A549 (cell line): Measurements from ENCODE around the gene RAD51B. TPM values are rescaled to one million over a fixed set of nuclear protein-coding genes. Genes with fewer than 3 reads are reported as not detected.
A peak's percentile ranks its signal among the peaks of the same experiment; 100 is the strongest.

Experiments
- ATAC-seq, 2 experiments: fragments of 200-7000 bp in 1 of 2; fragments of >200 bp in 1 of 2; cut with Nextera tagmentation in 1 of 2; cut with Tn5 transposase in 1 of 2; 3 replicates each; pipeline versions ENCODE4 v1.8.0 to v1.9.1; 2018 to 2020; ENCODE audit warnings: mild to moderate bottlenecking in 1 of 2, moderate library complexity in 1 of 2
- CTCF ChIA-PET: fragments of 300-600 bp; sonication (Branson Sonifier 250); formaldehyde crosslinking; extraction: SDS; loops from one replicate; lab custom pipeline; 2021; ENCODE audit warnings: antibody characterized with exemption, inconsistent platforms; lab: Yijun Ruan, JAX
- POLR2A ChIA-PET: fragments of 350-600 bp; formaldehyde crosslinking; extraction: SDS; loops from one replicate; lab custom pipeline; 2021; ENCODE audit warnings: antibody characterized with exemption, inconsistent platforms; lab: Yijun Ruan, JAX
- DNase-seq, 2 experiments: peaks; one replicate each; pipeline versions ENCODE4 v3.0.0 to v3.0.0-alpha.2; 2011 to 2016; ENCODE audit warnings: low read depth in 1 of 2, low spot score in 1 of 2
- FAIRE-seq: peaks from 2 replicates; lab custom pipeline; 2011; peaks lifted over from hg19 to GRCh38; lab: Jason Lieb, UNC
- H3K27ac ChIP-seq, 2 experiments: fragments of >200 bp; sonication (Bioruptor Twin); formaldehyde crosslinking; 3 replicates each; pipeline ENCODE4 v1.5.1; 2016 to 2017
- H3K4me1 ChIP-seq: fragments of >200 bp; sonication (Bioruptor Twin); formaldehyde crosslinking; 3 replicates; pipeline ENCODE4 v1.6.1; 2016
- H3K4me2 ChIP-seq: fragments of >200 bp; sonication (Bioruptor Twin); formaldehyde crosslinking; 3 replicates; pipeline ENCODE4 v1.6.1; 2016
- H3K4me3 ChIP-seq: fragments of >200 bp; sonication (Bioruptor Twin); formaldehyde crosslinking; 3 replicates; pipeline ENCODE4 v1.5.1; 2016
- H3K9me3 ChIP-seq: fragments of >200 bp; sonication (Bioruptor Twin); formaldehyde crosslinking; 3 replicates; pipeline ENCODE4 v1.6.1; 2016
- BHLHE40 ChIP-seq: IDR thresholded peaks from 2 replicates; pipeline ENCODE4 v1.6.1; 2012; ENCODE audit warnings: low read depth, low read length, inconsistent platforms
- CBX8 ChIP-seq: fragments of 200-600 bp; sonication (generic); IDR thresholded peaks from 2 replicates; pipeline ENCODE4 v1.6.1; 2016
- CHD2 ChIP-seq: fragments of 150-350 bp; IDR thresholded peaks from 2 replicates; pipeline ENCODE4 v1.6.1; 2014; ENCODE audit warnings: low read length; ENCODE audit not compliant: partially characterized antibody
- E2F6 ChIP-seq: IDR thresholded peaks from 2 replicates; pipeline ENCODE4 v1.6.1; 2012; ENCODE audit warnings: low read depth, borderline replicate concordance
- EHF ChIP-seq: fragments of 250-450 bp; sonication (Bioruptor Pico); IDR thresholded peaks from 2 replicates; pipeline ENCODE4 v1.5.0; 2020; ENCODE audit warnings: mild to moderate bottlenecking
- EHMT2 ChIP-seq: fragments of 200-600 bp; sonication (generic); IDR thresholded peaks from 2 replicates; pipeline ENCODE4 v1.6.1; 2016; ENCODE audit warnings: antibody characterized with exemption, low read depth, mild to moderate bottlenecking, moderate library complexity
- EP300 ChIP-seq, 2 experiments: fragments of >200 bp; sonication (Bioruptor Twin); formaldehyde crosslinking; IDR thresholded peaks; 2 replicates in 1 of 2; 3 replicates in 1 of 2; pipeline ENCODE4 v1.6.1; 2016 to 2017
- ESRRA ChIP-seq: fragments of 150-350 bp; IDR thresholded peaks from 2 replicates; pipeline ENCODE4 v1.6.1; 2014; ENCODE audit warnings: mild to moderate bottlenecking, low read length, borderline replicate concordance
- FOSL2 ChIP-seq, 2 experiments: fragments of 450-650 bp in 1 of 2; fragments of >200 bp in 1 of 2; sonication (Bioruptor Twin) in 1 of 2; formaldehyde crosslinking; IDR thresholded peaks; 2 replicates each; pipeline versions ENCODE4 v1.5.0 to v1.6.1; 2016 to 2020; ENCODE audit warnings: mild to moderate bottlenecking in 1 of 2, moderate library complexity in 1 of 2
- FOXS1 ChIP-seq: fragments of 250-450 bp; sonication (Bioruptor Pico); IDR thresholded peaks from 2 replicates; pipeline ENCODE4 v1.5.0; 2020; ENCODE audit warnings: mild to moderate bottlenecking, moderate library complexity
- GATA3 ChIP-seq: IDR thresholded peaks from 2 replicates; pipeline ENCODE4 v1.6.1; 2012; ENCODE audit warnings: borderline replicate concordance
- HES2 ChIP-seq: fragments of >200 bp; sonication (Bioruptor Twin); formaldehyde crosslinking; IDR thresholded peaks from 2 replicates; pipeline ENCODE4 v1.6.1; 2016
- HEYL ChIP-seq: fragments of 250-450 bp; sonication (Bioruptor Pico); IDR thresholded peaks from 2 replicates; pipeline ENCODE4 v1.8.0; 2021; ENCODE audit warnings: mild to moderate bottlenecking, moderate library complexity
- HOXA7 ChIP-seq: fragments of 250-450 bp; sonication (Bioruptor Pico); IDR thresholded peaks from 2 replicates; pipeline ENCODE4 v1.5.0; 2020; ENCODE audit warnings: mild to moderate bottlenecking, moderate library complexity
- HOXB13 ChIP-seq: fragments of 250-450 bp; sonication (Bioruptor Pico); IDR thresholded peaks from 2 replicates; pipeline ENCODE4 v1.5.0; 2020; ENCODE audit warnings: low read depth, mild to moderate bottlenecking, moderate library complexity
- HOXB5 ChIP-seq: fragments of 250-450 bp; sonication (Bioruptor Pico); IDR thresholded peaks from 2 replicates; pipeline ENCODE4 v1.5.0; 2020; ENCODE audit warnings: mild to moderate bottlenecking, moderate library complexity
- KDM1A ChIP-seq: fragments of 200-600 bp; sonication (generic); IDR thresholded peaks from 2 replicates; pipeline ENCODE4 v1.6.1; 2016; ENCODE audit warnings: low read depth, mild to moderate bottlenecking
- KDM5A ChIP-seq: fragments of 200-600 bp; sonication (generic); IDR thresholded peaks from 2 replicates; pipeline ENCODE4 v1.6.1; 2016; ENCODE audit warnings: antibody characterized with exemption, mild to moderate bottlenecking
- MAFK ChIP-seq: fragments of 450-650 bp; IDR thresholded peaks from 2 replicates; pipeline ENCODE4 v1.6.1; 2014; ENCODE audit not compliant: partially characterized antibody
- MAX ChIP-seq: IDR thresholded peaks from 2 replicates; pipeline ENCODE4 v1.6.1; 2012
- MYC ChIP-seq: IDR thresholded peaks from 2 replicates; pipeline ENCODE4 v1.6.1; 2012; ENCODE audit warnings: mild to moderate bottlenecking, inconsistent platforms, low read length, improper control_type of control experiment, borderline replicate concordance
- NFE2L2 ChIP-seq: fragments of 150-350 bp; conservative IDR thresholded peaks from 2 replicates; pipeline ENCODE4 v1.6.1; 2014; ENCODE audit warnings: low read length
- NPAS2 ChIP-seq: fragments of 250-450 bp; sonication (Bioruptor Pico); IDR thresholded peaks from 2 replicates; pipeline ENCODE4 v1.8.0; 2022; ENCODE audit warnings: mild to moderate bottlenecking, moderate library complexity, borderline replicate concordance
- PBX3 ChIP-seq: IDR thresholded peaks from 2 replicates; pipeline ENCODE4 v1.6.1; 2012
- PHF8 ChIP-seq: fragments of 200-600 bp; sonication (generic); IDR thresholded peaks from 2 replicates; pipeline ENCODE4 v1.6.1; 2016; ENCODE audit warnings: low read depth, mild to moderate bottlenecking, antibody characterized with exemption, moderate library complexity, borderline replicate concordance
- RAD21 ChIP-seq, 2 experiments: fragments of >200 bp in 1 of 2; sonication (Bioruptor Twin) in 1 of 2; formaldehyde crosslinking in 1 of 2; IDR thresholded peaks in 1 of 2; conservative IDR thresholded peaks in 1 of 2; 2 replicates in 1 of 2; 3 replicates in 1 of 2; pipeline ENCODE4 v1.6.1; 2012 to 2018; ENCODE audit warnings: inconsistent platforms in 1 of 2
- RCOR1 ChIP-seq: fragments of 150-350 bp; IDR thresholded peaks from 2 replicates; pipeline ENCODE4 v1.6.1; 2014; ENCODE audit warnings: antibody characterized with exemption, low read length, low read depth
- TP53 ChIP-seq: fragments of 250-450 bp; sonication (Bioruptor Pico); IDR thresholded peaks from 2 replicates; pipeline ENCODE4 v1.5.0; 2021; ENCODE audit warnings: mild to moderate bottlenecking, moderate library complexity
- ZC3H11A ChIP-seq: fragments of 450-650 bp; IDR thresholded peaks from 2 replicates; pipeline ENCODE4 v1.6.1; 2014; ENCODE audit warnings: antibody characterized with exemption, mild to moderate bottlenecking
- ZFP36 ChIP-seq: fragments of 450-650 bp; IDR thresholded peaks from 2 replicates; pipeline ENCODE4 v1.6.1; 2014; ENCODE audit warnings: borderline replicate concordance; ENCODE audit not compliant: partially characterized antibody
- WGBS: methylation state at CpG from one replicate; pipeline ENCODE4 v1.1.6; 2017; ENCODE audit errors: missing lambda C conversion rate; 5-methylcytosine and 5-hydroxymethylcytosine counted together
- polyA plus RNA-seq, 4 experiments: library from polyadenylated mRNA; depleted of rRNA in 3 of 4; stranded (reverse); fragments of >200 nt; fragmentation: RNase III in 1 of 4; extraction: RNeasy Plus Mini Kit Qiagen cat#74134 plus additional on column Dnase treatment in 1 of 4; gene quantifications; 2 replicates in 3 of 4; 3 replicates in 1 of 4; pipeline ENCODE4 v1.2.3, GENCODE V29; 2011 to 2017
- TF ChIP-seq, protein P1 (sequence below): fragments of >200 bp; sonication (Bioruptor Twin); formaldehyde crosslinking; IDR thresholded peaks from 3 replicates; pipeline ENCODE4 v1.6.1; 2016
- TF ChIP-seq, protein P2 (sequence below): fragments of >200 bp; sonication (Bioruptor Twin); formaldehyde crosslinking; IDR thresholded peaks from 3 replicates; pipeline ENCODE4 v1.5.1; 2016
- TF ChIP-seq, protein P3 (sequence below): fragments of 200-600 bp; sonication (generic); IDR thresholded peaks from 2 replicates; pipeline ENCODE4 v1.6.1; 2016; ENCODE audit warnings: antibody characterized with exemption, mild to moderate bottlenecking, moderate library complexity

The RAD51B gene
- polyA plus RNA-seq, 2 of the 4 experiments (the other 2 are of a cell fraction) = 7.2 to 10.8 TPM

- DNase-seq (peak in 1 of 2 experiments; percentile 77), ATAC-seq (no peak), FAIRE-seq (peak; percentile 88)
- CTCF ChIA-PET = interaction anchor here (0.7 to 2.9 kb wide), 6 partner anchors 15 to 672 kb away, joined by 3 to 15 read pairs (median 3); no protein-coding TSS in a partner anchor
- no peak overlapping the region for H3K4me3 ChIP-seq
- WGBS = 73% methylated on average over 2 of the region's 2 CpGs
- POLR2A ChIA-PET = interaction anchor here (1.9 kb wide), 1 partner anchor 13 kb away, joined by 4 read pairs; no protein-coding TSS in a partner anchor
- peak overlapping the region; percentile 77 for H3K4me2 ChIP-seq
- peaks cover 22% of the 10 kb centered on the region for H3K9me3 ChIP-seq
- H3K4me1 ChIP-seq = peaks cover 76% of the 10 kb centered on the region
- H3K27ac ChIP-seq = peak overlapping the region; percentile 88 to 98
- TF ChIP-seq RCOR1 (no peak), HOXB13 (CRISPR knock-in tag) (peak; percentile 36; the same call in 1 of the 2 replicates), E2F6 (no peak), MAFK (no peak), EHF (CRISPR knock-in tag) (0 out of 2 replicates have a peak, but pooled peaks have one; percentile 25), CHD2 (no peak), BHLHE40 (no peak), RAD21 (conservative IDR thresholded peaks at IDR 0.05 in 1 of 2, IDR thresholded peaks at IDR 0.05 in 1 of 2) (peak; percentile 24 to 34; a peak in 2 of 5 replicates), HOXB5 (CRISPR knock-in tag) (no peak), FOSL2 (IDR thresholded peaks at IDR 0.05) (no peak), FOSL2 (CRISPR knock-in tag; IDR thresholded peaks at IDR 0.05) (no peak; the same call in 1 of the 2 replicates), TP53 (no peak), EP300 (IDR thresholded peaks at IDR 0.05) (peak; percentile 15 to 39; a peak in 2 of 5 replicates), HOXA7 (CRISPR knock-in tag) (no peak), ZFP36 (no peak), MAX (peak; percentile 37; the same call in 1 of the 2 replicates), HES2 (no peak), KDM1A (no peak), EHMT2 (no peak), HEYL (CRISPR knock-in tag) (no peak), ZC3H11A (no peak), NFE2L2 (no peak), CBX8 (no peak), PHF8 (no peak), PBX3 (no peak), ESRRA (no peak), FOXS1 (CRISPR knock-in tag) (no peak), GATA3 (peak; percentile 19; the same call in 1 of the 2 replicates), MYC (no peak), KDM5A (no peak), NPAS2 (CRISPR knock-in tag) (no peak)
- TF ChIP-seq, protein P1, sequence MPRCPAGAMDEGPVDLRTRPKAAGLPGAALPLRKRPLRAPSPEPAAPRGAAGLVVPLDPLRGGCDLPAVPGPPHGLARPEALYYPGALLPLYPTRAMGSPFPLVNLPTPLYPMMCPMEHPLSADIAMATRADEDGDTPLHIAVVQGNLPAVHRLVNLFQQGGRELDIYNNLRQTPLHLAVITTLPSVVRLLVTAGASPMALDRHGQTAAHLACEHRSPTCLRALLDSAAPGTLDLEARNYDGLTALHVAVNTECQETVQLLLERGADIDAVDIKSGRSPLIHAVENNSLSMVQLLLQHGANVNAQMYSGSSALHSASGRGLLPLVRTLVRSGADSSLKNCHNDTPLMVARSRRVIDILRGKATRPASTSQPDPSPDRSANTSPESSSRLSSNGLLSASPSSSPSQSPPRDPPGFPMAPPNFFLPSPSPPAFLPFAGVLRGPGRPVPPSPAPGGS = no peak
- TF ChIP-seq, protein P2, sequence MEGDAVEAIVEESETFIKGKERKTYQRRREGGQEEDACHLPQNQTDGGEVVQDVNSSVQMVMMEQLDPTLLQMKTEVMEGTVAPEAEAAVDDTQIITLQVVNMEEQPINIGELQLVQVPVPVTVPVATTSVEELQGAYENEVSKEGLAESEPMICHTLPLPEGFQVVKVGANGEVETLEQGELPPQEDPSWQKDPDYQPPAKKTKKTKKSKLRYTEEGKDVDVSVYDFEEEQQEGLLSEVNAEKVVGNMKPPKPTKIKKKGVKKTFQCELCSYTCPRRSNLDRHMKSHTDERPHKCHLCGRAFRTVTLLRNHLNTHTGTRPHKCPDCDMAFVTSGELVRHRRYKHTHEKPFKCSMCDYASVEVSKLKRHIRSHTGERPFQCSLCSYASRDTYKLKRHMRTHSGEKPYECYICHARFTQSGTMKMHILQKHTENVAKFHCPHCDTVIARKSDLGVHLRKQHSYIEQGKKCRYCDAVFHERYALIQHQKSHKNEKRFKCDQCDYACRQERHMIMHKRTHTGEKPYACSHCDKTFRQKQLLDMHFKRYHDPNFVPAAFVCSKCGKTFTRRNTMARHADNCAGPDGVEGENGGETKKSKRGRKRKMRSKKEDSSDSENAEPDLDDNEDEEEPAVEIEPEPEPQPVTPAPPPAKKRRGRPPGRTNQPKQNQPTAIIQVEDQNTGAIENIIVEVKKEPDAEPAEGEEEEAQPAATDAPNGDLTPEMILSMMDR = no peak
- TF ChIP-seq, protein P3, sequence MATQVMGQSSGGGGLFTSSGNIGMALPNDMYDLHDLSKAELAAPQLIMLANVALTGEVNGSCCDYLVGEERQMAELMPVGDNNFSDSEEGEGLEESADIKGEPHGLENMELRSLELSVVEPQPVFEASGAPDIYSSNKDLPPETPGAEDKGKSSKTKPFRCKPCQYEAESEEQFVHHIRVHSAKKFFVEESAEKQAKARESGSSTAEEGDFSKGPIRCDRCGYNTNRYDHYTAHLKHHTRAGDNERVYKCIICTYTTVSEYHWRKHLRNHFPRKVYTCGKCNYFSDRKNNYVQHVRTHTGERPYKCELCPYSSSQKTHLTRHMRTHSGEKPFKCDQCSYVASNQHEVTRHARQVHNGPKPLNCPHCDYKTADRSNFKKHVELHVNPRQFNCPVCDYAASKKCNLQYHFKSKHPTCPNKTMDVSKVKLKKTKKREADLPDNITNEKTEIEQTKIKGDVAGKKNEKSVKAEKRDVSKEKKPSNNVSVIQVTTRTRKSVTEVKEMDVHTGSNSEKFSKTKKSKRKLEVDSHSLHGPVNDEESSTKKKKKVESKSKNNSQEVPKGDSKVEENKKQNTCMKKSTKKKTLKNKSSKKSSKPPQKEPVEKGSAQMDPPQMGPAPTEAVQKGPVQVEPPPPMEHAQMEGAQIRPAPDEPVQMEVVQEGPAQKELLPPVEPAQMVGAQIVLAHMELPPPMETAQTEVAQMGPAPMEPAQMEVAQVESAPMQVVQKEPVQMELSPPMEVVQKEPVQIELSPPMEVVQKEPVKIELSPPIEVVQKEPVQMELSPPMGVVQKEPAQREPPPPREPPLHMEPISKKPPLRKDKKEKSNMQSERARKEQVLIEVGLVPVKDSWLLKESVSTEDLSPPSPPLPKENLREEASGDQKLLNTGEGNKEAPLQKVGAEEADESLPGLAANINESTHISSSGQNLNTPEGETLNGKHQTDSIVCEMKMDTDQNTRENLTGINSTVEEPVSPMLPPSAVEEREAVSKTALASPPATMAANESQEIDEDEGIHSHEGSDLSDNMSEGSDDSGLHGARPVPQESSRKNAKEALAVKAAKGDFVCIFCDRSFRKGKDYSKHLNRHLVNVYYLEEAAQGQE = peak; percentile 31; the same call in 1 of the 2 replicates
Measured at GRCh38 chr14:68145036-68145435, 325.5 kb downstream of the RAD51B start.
